Measurements from ENCODE around the gene SATB1. TPM values are rescaled to one million over a fixed set of nuclear protein-coding genes. Genes with fewer than 3 reads are reported as not detected.

Gene SATB1
- total RNA-seq, 4 donors from 2014 or later = 27.7 to 85.3 (median 67.1) TPM

GRCh38 chr3:18425641-18426257, 610 bp upstream of the SATB1 start:
- Histone ChIP-seq H3K4me1 (peaks cover 7 to 37% (median 18%) of the 10 kb centered on the region in 4 donors), H3K36me3 (no peaks in the 10 kb centered on the region), H3K9me3 (no peaks in the 10 kb centered on the region), H3K27ac (peak overlapping the region; percentile 91 to 95 (median 93)), H3K4me3 (peak overlapping the region; percentile 89 to 93 (median 91)), H3K27me3 (no peaks in the 10 kb centered on the region)
- intact Hi-C loops (cut with DNase I; ENCODE audit: low total_unique reads) = no loop called here
- in situ Hi-C loops (cut with MboI; ENCODE audit: low pct_ligation_motif_present in 1 of 4, low pct_unique_long_range_greater_than_20kb in 1 of 4, low sequenced_read_pairs in 3 of 4) = no loop called here
- peak; percentile 67 for DNase-seq
- 1 to 3% methylated on average over 11 to 35 of the region's 47 CpGs for WGBS, 2 donors (ENCODE audit: low coverage in 1 of 2)
- TF ChIP-seq, protein P1, sequence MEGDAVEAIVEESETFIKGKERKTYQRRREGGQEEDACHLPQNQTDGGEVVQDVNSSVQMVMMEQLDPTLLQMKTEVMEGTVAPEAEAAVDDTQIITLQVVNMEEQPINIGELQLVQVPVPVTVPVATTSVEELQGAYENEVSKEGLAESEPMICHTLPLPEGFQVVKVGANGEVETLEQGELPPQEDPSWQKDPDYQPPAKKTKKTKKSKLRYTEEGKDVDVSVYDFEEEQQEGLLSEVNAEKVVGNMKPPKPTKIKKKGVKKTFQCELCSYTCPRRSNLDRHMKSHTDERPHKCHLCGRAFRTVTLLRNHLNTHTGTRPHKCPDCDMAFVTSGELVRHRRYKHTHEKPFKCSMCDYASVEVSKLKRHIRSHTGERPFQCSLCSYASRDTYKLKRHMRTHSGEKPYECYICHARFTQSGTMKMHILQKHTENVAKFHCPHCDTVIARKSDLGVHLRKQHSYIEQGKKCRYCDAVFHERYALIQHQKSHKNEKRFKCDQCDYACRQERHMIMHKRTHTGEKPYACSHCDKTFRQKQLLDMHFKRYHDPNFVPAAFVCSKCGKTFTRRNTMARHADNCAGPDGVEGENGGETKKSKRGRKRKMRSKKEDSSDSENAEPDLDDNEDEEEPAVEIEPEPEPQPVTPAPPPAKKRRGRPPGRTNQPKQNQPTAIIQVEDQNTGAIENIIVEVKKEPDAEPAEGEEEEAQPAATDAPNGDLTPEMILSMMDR (IDR thresholded peaks at IDR 0.05) = no peak
- TF ChIP-seq POLR2A (IDR thresholded peaks at IDR 0.05) = peak; percentile 56
- TF ChIP-seq POLR2AphosphoS5 (IDR thresholded peaks at IDR 0.05) = peak in 2 of 3 donors; percentile 36 to 69

DNA sequence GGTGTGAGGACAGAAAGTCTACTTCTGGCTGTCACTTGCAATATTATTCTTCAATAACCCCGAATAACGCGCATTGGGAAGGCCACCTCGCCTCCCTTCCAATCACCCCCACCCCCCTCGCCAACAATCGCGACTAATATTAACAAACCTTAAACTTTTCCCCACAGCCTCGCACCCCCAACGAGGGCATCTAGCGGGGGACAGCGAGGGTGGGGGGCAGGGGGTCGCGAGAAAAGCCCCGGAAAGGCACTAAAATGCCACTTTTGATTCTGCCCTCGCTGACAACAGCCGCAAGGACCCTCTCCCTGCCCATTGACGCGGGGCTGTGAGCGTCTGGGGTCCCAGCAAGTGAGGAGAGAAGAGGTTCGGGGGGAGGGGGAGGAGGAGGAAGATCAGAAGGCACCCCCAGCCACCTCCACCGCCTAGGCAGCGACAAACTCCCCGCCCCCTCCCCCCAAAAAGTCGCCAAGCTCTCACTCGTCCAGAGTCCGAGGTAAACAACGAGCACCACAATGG, 868 bp downstream of the SATB1 start:
- TF ChIP-seq EP300 (IDR thresholded peaks at IDR 0.05; ENCODE audit: low read depth) (no peak), POLR2AphosphoS5 (IDR thresholded peaks at IDR 0.05) (no peak), POLR2A (IDR thresholded peaks at IDR 0.05) (no peak)
- TF ChIP-seq, protein P1 (IDR thresholded peaks at IDR 0.05) = no peak
- DNase-seq = peak; percentile 15
- in situ Hi-C loops (cut with MboI; ENCODE audit: low pct_ligation_motif_present in 1 of 4, low pct_unique_long_range_greater_than_20kb in 1 of 4, low sequenced_read_pairs in 3 of 4) (no loop called here), intact Hi-C loops (cut with DNase I; ENCODE audit: low total_unique reads) (no loop called here)
- no peaks in the 10 kb centered on the region for H3K36me3 ChIP-seq
- H3K4me3 ChIP-seq = peak overlapping the region; percentile 89 to 93 (median 91)
- no peaks in the 10 kb centered on the region for H3K9me3 ChIP-seq
- H3K27me3 ChIP-seq = no peaks in the 10 kb centered on the region
- peak overlapping the region; percentile 91 to 95 (median 93) for H3K27ac ChIP-seq
- peaks cover 13 to 52% (median 29%) of the 10 kb centered on the region in 4 donors for H3K4me1 ChIP-seq
- 0 to 1% methylated on average over 12 to 27 of the region's 27 CpGs for WGBS, 2 donors (ENCODE audit: low coverage in 1 of 2)

DNA sequence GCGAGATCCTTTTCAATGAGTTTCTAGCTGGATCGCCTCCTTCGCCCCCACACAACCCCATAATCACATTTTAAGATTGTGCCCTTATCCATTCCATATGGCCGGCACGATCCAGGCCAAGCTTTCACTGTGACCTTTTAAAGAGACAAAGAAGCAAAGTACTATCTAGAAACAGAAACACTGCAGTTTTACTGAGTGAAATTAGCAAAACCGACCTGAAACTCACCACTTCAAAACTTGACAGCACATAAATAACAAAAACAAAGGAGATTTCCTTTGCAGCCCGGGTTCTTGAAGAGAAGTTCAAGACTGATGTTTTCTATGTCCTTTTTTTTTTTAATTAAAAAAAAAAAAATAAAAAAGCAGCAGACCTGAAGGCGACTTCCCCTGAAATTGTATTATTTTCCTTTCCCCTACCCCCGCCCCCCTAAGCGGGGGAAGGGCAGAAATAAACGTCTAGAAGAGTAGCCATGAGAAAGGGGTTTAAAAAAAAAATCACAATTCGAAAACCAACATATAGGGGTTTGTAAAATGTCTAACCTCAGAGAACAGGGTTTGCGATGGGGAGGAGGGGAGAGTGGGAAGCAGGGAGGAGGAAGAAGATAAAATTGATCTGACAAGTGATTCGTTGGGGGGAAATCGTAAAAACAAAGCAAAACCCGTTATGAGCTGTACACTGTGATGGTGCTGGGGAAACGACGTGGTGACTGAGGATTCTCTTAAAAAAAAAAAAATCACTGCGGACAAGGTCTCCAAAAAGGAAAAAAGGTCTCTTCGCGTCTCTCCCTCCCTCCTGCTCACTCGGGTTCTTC, 1.5 kb downstream of the SATB1 start:
- DNase-seq = peak; percentile 61
- Histone ChIP-seq H3K36me3 (no peaks in the 10 kb centered on the region), H3K4me3 (peak overlapping the region; percentile 89 to 93 (median 91)), H3K27ac (peak overlapping the region; percentile 91 to 95 (median 93)), H3K4me1 (peaks cover 13 to 58% (median 36%) of the 10 kb centered on the region in 4 donors), H3K27me3 (no peaks in the 10 kb centered on the region), H3K9me3 (no peaks in the 10 kb centered on the region)
- peak in 1 of 3 donors; percentile 41 for TF ChIP-seq POLR2AphosphoS5 (IDR thresholded peaks at IDR 0.05)
- TF ChIP-seq EP300 (IDR thresholded peaks at IDR 0.05; ENCODE audit: low read depth) = no peak
- in situ Hi-C loops (cut with MboI; ENCODE audit: low pct_ligation_motif_present in 1 of 4, low pct_unique_long_range_greater_than_20kb in 1 of 4, low sequenced_read_pairs in 3 of 4) = no loop called here
- intact Hi-C loops (cut with DNase I; ENCODE audit: low total_unique reads) = no loop called here
- 3 to 4% methylated on average over 20 to 22 of the region's 22 CpGs for WGBS, 2 donors (ENCODE audit: low coverage in 1 of 2)

- H3K4me3 ChIP-seq = peak overlapping the region; percentile 89 to 93 (median 91)
- no peaks in the 10 kb centered on the region for H3K36me3 ChIP-seq
- intact Hi-C loops (cut with DNase I; ENCODE audit: low total_unique reads) = no loop called here
- no peaks in the 10 kb centered on the region for H3K27me3 ChIP-seq
- TF ChIP-seq POLR2AphosphoS5 (IDR thresholded peaks at IDR 0.05) (no peak), EP300 (IDR thresholded peaks at IDR 0.05; ENCODE audit: low read depth) (no peak), POLR2A (IDR thresholded peaks at IDR 0.05) (no peak)
- TF ChIP-seq, protein P1 (IDR thresholded peaks at IDR 0.05) = no peak
- WGBS, 2 donors (ENCODE audit: low coverage in 1 of 2) = 20 to 23% methylated on average over 4 to 5 of the region's 5 CpGs
- peaks cover 13 to 65% (median 41%) of the 10 kb centered on the region in 4 donors for H3K4me1 ChIP-seq
- no peaks in the 10 kb centered on the region for H3K9me3 ChIP-seq
- no peak for DNase-seq
- in situ Hi-C loops (cut with MboI; ENCODE audit: low pct_ligation_motif_present in 1 of 4, low pct_unique_long_range_greater_than_20kb in 1 of 4, low sequenced_read_pairs in 3 of 4) = no loop called here
- H3K27ac ChIP-seq = peak overlapping the region; percentile 91 to 95 (median 93)
These were observed 2.2 kb downstream of the SATB1 start for GRCh38 chr3:18422972-18423371.

All from transverse colon (tissue), 4 donors.